GM20000 (cell line): ENCODE data around the gene NAV1.

ENCODE experiments used
- DNase-seq: peaks from one replicate; pipeline ENCODE4 v3.0.0; 2012; ENCODE audit warnings: low spot score
- TF ChIP-seq, protein P1 (sequence below): IDR thresholded peaks from 2 replicates; pipeline ENCODE4 v1.5.1; 2012; ENCODE audit warnings: mild to moderate bottlenecking, control low read depth; ENCODE audit errors: extremely low read depth, missing control alignments

NAV1 gene

DNA sequence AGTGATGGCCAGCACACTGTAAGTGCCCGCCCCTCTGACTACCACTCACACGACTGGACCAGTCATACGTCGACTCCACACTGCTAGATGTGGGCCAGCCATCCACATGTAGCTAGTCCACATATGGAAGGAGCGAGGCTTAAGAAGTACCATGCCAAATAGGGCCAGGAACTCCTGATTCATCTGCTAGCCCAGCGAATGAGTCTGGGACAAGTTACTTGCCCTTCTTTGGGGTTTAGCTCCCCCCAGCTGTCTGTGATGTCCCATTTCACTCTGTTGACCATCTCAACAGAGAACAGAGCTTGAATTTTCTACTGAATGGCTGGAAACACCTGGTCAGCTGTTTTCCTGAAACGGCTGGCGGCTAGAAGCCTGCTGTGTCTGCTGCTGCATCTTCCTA, 37.8 kb upstream of the NAV1 start:
- TF ChIP-seq, protein P1, sequence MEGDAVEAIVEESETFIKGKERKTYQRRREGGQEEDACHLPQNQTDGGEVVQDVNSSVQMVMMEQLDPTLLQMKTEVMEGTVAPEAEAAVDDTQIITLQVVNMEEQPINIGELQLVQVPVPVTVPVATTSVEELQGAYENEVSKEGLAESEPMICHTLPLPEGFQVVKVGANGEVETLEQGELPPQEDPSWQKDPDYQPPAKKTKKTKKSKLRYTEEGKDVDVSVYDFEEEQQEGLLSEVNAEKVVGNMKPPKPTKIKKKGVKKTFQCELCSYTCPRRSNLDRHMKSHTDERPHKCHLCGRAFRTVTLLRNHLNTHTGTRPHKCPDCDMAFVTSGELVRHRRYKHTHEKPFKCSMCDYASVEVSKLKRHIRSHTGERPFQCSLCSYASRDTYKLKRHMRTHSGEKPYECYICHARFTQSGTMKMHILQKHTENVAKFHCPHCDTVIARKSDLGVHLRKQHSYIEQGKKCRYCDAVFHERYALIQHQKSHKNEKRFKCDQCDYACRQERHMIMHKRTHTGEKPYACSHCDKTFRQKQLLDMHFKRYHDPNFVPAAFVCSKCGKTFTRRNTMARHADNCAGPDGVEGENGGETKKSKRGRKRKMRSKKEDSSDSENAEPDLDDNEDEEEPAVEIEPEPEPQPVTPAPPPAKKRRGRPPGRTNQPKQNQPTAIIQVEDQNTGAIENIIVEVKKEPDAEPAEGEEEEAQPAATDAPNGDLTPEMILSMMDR = no peak
- DNase-seq = no peak

- TF ChIP-seq, protein P1 = no peak
- no peak for DNase-seq
These were observed 37.0 kb upstream of the NAV1 start for GRCh38 chr1:201501812-201502510.

DNA sequence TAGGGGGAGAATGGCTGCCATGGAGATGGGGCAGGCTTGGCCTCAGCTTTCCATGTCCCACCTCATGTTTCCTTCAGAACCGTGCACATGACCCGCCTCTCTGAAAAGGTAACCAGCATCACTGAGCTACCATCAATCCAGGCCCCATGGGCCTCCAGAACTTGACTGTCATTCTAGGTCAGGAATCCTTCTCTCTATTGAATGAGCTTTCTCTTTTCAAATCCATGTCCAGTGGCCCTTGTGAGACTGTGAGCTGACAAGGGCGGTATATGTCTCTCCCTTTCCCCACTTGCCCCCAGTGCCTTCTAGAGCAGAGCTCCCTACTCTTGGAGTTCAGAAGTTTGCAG, 36.4 kb upstream of the NAV1 start:
- TF ChIP-seq, protein P1 = no peak
- no peak for DNase-seq

- TF ChIP-seq, protein P1 = no peak
- no peak for DNase-seq
These were observed 35.3 kb upstream of the NAV1 start for GRCh38 chr1:201503397-201504176.

DNA sequence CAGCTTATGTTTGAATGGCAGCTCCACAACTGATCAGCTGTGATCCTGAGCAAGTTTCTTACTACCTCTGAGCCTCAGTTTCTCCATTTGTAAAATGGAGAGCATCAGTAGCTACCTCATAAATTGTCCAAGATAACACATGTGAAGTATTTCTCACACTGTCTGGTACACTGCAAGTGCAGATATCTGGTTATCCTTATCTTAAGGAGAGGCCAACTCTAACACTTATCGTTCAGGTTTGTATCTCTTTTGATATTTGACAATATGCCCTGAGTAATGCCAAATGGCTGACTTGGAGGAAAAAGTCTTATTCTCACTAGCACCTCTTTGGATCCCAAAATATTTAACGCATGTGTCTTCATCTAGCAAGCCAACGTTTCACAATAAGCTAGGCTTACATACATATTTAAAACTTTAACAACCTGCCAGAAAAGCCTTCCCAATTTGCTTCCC, 34.7 kb upstream of the NAV1 start:
- TF ChIP-seq, protein P1 = no peak
- DNase-seq = no peak

DNA sequence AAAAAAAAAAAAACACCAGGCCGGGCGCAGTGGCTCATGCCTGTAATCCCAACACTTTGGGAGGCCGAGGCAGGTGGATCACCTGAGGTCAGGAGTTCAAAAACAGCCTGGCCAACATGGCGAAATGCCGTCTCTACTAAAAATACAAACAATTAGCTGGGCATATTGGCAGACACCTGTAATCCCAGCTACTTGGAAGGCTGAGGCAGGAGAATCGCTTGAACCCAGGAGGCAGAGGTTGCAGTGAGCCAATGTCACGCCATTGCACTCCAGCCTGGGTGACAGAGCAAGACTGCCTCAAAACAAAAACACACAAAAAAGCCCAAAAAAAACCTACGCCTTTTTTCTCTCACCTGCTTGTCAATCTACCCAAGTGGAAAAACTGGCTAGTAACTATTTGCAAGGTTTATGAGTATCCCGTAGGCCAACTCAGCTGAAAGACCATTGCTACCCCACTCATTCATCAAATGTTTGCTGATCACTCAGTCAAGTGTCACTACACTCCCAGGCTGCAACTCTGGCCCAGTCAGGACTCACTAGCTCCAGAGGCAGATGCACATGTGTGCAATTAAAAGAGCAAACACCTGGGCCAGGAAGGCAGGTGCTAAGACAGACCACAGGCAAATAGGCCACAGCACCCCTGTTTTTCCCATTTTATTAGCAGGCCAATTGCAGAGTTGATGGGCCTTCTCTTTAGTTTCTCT, 34.0 kb upstream of the NAV1 start:
- no peak for DNase-seq
- TF ChIP-seq, protein P1 = no peak

- no peak for DNase-seq
- TF ChIP-seq, protein P1 = no peak
These were observed 33.4 kb upstream of the NAV1 start for GRCh38 chr1:201505503-201505890.
